HCT116 (cell line): ENCODE results near the gene SETD1B.

ENCODE experiments used
- SP1 ChIP-seq: IDR thresholded peaks from 2 replicates; pipeline ENCODE4 v1.6.1; 2012; ENCODE audit warnings: low read depth
- TF ChIP-seq, protein P1 (sequence below), 3 experiments: fragments of 200-600 bp in 1 of 3; sonication (generic) in 1 of 3; IDR thresholded peaks in 2 of 3; conservative IDR thresholded peaks in 1 of 3; 2 replicates each; pipeline ENCODE4 v1.5.1; 2012 to 2017; ENCODE audit warnings: low read depth in 2 of 3, low read length in 2 of 3, antibody characterized with exemption in 1 of 3, borderline replicate concordance in 1 of 3, control low read depth in 1 of 3, mild to moderate bottlenecking in 1 of 3, mixed read lengths in 1 of 3, mixed run types in 1 of 3, moderate library complexity in 1 of 3; ENCODE audit not compliant: insufficient read depth in 1 of 3
- TF ChIP-seq, protein P2 (sequence below): IDR thresholded peaks from 2 replicates; pipeline ENCODE4 v1.6.1; 2012; ENCODE audit warnings: low read depth

DNA sequence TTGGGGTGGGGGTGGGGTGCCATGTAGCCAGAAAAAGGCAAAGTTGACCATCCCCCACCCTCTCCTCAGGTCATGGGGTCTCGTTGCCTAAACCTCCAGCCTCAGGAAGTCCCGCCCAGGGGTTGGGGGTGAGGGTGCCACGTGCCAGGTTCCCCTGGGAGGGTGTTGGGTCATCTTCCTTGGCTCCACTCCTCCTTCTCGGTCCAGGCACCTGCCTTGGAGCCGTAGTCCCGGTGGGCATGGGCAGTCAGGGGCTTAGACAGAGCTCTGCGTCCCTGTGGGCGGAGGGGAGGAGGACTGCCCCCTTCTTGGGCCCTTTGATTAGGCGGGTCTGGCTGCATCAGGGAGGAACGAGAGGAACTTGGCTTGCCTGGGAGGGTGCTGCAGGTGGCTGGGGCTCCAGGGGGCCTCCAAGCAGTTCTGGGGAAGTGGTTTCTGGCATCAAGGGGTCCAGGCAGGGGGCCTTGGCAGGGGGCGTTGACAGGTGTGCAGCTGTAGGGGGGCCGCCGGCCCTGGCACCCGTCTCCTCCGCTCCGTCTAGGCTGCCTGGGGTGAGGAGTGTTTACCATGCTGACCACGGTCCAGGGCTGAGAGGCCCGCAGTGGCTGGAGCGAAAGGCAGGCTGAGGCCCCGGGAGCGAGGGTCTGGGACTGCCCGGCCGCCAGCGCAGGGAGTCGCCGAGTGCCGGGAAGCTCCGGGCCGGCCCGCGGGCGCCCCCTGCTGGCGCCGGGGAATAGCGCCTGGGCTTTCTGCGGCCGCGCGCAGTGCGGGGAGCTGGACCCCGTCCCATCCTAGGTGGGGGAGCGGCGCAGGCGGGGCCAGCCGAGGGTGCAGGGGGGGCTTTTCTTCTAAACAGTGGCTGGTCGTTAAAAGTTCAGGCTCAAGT, 7.9 kb downstream of the SETD1B start:
- TF ChIP-seq, protein P1, sequence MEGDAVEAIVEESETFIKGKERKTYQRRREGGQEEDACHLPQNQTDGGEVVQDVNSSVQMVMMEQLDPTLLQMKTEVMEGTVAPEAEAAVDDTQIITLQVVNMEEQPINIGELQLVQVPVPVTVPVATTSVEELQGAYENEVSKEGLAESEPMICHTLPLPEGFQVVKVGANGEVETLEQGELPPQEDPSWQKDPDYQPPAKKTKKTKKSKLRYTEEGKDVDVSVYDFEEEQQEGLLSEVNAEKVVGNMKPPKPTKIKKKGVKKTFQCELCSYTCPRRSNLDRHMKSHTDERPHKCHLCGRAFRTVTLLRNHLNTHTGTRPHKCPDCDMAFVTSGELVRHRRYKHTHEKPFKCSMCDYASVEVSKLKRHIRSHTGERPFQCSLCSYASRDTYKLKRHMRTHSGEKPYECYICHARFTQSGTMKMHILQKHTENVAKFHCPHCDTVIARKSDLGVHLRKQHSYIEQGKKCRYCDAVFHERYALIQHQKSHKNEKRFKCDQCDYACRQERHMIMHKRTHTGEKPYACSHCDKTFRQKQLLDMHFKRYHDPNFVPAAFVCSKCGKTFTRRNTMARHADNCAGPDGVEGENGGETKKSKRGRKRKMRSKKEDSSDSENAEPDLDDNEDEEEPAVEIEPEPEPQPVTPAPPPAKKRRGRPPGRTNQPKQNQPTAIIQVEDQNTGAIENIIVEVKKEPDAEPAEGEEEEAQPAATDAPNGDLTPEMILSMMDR (IDR thresholded peaks at IDR 0.05 in 2 of 3, conservative IDR thresholded peaks at IDR 0.05 in 1 of 3; ENCODE audit: borderline replicate concordance in 1 of 3, insufficient read depth in 1 of 3, low read depth in 2 of 3, low read length in 2 of 3) = peak; percentile 86 to 96 (median 90)
- TF ChIP-seq SP1 = no peak
- TF ChIP-seq, protein P2, sequence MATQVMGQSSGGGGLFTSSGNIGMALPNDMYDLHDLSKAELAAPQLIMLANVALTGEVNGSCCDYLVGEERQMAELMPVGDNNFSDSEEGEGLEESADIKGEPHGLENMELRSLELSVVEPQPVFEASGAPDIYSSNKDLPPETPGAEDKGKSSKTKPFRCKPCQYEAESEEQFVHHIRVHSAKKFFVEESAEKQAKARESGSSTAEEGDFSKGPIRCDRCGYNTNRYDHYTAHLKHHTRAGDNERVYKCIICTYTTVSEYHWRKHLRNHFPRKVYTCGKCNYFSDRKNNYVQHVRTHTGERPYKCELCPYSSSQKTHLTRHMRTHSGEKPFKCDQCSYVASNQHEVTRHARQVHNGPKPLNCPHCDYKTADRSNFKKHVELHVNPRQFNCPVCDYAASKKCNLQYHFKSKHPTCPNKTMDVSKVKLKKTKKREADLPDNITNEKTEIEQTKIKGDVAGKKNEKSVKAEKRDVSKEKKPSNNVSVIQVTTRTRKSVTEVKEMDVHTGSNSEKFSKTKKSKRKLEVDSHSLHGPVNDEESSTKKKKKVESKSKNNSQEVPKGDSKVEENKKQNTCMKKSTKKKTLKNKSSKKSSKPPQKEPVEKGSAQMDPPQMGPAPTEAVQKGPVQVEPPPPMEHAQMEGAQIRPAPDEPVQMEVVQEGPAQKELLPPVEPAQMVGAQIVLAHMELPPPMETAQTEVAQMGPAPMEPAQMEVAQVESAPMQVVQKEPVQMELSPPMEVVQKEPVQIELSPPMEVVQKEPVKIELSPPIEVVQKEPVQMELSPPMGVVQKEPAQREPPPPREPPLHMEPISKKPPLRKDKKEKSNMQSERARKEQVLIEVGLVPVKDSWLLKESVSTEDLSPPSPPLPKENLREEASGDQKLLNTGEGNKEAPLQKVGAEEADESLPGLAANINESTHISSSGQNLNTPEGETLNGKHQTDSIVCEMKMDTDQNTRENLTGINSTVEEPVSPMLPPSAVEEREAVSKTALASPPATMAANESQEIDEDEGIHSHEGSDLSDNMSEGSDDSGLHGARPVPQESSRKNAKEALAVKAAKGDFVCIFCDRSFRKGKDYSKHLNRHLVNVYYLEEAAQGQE = no peak
